GM19372 (cell line): Measurements from ENCODE around the gene C17orf67.

ENCODE experiments used
- ATAC-seq: cut with Tn5 transposase; IDR thresholded peaks from one replicate; pipeline ENCODE4 v1.9.1; 2021; ENCODE audit warnings: mild to moderate bottlenecking, low read depth, moderate library complexity; ENCODE audit not compliant: unreplicated experiment

C17orf67 gene, protein sequence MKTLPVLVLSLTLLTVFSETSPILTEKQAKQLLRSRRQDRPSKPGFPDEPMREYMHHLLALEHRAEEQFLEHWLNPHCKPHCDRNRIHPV

GRCh38 chr17:56833809-56834379 lies at the start of gene C17orf67, which contains the start of gene DGKE:
Gene C17orf67, minus strand, starts transcription at chr17:56833920. Its CDS starts 18,110 bp downstream, at chr17:56815810.
Gene DGKE, plus strand, starts transcription at chr17:56834151. Its CDS starts 645 bp downstream, at chr17:56834796.
- ATAC-seq = peak; percentile 67

DNA sequence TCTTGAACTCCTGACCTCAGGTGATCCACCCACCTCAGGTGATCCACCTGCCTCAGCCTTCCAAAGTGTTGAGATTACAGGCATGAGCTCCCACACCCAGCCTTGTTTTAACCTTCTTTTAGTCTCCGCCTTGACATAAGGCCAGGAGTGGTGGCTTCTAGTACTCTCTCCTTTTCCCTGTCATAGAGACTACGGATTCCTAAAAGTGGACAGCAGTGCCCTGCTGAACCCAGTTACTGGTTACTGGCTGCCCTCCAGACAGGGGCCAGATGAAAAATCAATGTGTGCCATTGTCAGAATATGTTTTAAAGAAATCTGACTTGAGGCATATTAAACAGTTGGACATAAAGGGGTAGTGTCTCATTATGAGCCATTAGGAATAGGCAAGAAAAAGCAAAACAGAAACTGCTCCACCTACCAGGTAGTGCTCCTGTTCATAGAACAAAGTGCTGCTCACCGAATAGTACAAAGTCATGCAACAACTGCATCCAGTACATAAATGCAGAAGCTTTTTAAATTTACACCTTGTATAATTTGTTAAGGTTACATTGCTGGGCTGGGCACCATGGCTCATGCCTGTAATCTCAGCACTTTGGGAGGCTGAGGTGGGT lies 48.1 kb upstream of the C17orf67 start:
- ATAC-seq = no peak

- no peak for ATAC-seq
Observed at GRCh38 chr17:56880571-56880970, 46.9 kb upstream of the C17orf67 start.

GRCh38 chr17:56880133-56880532 lies 46.4 kb upstream of the C17orf67 start:
- no peak for ATAC-seq

DNA sequence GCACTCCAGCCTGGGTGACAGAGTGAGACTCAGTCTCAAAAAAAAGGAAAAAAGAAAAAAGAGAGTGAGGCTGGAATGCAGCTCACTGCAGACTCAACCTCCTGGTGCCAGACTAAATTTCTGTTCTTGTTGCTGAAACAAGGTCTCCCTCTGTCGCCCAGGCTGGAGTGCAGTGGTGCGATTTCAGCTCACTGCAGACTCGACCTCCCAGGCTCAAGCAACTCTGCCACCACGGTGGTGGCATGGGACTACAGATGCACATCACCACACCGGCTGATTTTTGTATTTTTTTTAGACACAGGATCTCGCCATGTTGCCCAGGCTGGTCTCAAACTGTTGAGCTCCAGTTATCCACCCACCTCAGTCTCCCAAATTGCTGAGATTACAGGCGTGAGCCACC lies 45.6 kb upstream of the C17orf67 start:
- ATAC-seq = no peak

- ATAC-seq = no peak
Observed at GRCh38 chr17:56876766-56877179, 43.1 kb upstream of the C17orf67 start.

GRCh38 chr17:56870081-56870651 lies 36.4 kb upstream of the C17orf67 start:
- no peak for ATAC-seq

DNA sequence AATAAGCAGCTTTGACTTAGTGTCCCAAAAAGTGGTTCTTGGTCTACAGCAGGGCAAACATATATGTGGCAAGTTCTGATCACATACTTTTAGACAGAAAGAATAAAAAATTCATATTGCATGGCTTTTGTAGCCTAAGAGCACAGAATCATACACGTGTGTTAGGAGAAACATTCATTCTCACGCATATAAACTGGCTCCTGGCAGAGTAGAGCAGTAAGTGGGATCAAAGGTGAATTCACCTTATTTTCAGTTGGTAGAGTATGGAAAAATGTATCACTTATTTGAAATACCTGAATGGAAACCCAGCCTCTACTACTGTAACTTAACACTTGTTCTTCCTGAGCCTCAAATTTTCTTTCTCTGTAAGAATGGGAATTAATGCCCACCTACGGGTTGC lies 35.0 kb upstream of the C17orf67 start:
- ATAC-seq = no peak

- no peak for ATAC-seq
Observed at GRCh38 chr17:56867948-56868376, 34.2 kb upstream of the C17orf67 start.

- ATAC-seq = no peak
Observed at GRCh38 chr17:56866496-56866895, 32.8 kb upstream of the C17orf67 start.

- ATAC-seq = no peak
Observed at GRCh38 chr17:56866076-56866475, 32.4 kb upstream of the C17orf67 start.

DNA sequence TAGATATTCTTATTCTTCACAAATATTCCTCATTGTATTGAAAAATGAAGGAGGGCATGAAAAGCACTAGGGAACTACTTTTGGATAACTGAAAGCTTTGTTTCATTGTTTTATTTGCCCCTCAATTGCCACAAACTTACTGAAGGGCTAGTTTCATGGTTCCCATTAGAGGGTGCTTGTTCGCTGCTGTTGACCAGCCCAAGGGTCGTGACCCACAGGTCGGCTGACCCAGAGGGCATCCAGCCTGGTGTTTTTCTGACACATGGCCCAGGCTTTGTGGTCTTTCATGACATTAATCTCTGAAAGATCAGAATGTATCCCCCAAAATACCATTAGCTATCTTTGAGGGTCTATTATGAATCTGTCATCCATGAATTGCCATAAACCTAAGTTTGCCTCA lies 30.3 kb upstream of the C17orf67 start:
- no peak for ATAC-seq

DNA sequence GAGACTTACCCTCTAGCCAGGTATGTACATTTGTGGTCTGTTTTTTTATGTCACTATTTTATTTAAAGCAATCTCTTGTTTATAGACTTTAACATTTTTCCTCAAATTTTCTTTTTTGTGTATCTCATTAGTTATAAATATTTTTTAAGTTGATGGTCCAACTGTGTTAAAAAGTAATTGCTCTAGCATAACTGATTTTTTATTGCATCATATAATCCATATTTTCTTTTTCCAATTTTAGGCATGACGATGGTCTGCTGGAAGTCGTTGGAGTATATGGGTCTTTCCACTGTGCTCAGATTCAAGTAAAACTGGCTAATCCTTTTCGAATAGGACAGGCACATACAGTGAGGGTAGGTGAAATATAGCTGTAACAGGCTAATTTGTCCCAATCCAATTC lies 28.2 kb upstream of the C17orf67 start:
- no peak for ATAC-seq

- ATAC-seq = no peak
Observed at GRCh38 chr17:56851008-56851407, 17.3 kb upstream of the C17orf67 start.

DNA sequence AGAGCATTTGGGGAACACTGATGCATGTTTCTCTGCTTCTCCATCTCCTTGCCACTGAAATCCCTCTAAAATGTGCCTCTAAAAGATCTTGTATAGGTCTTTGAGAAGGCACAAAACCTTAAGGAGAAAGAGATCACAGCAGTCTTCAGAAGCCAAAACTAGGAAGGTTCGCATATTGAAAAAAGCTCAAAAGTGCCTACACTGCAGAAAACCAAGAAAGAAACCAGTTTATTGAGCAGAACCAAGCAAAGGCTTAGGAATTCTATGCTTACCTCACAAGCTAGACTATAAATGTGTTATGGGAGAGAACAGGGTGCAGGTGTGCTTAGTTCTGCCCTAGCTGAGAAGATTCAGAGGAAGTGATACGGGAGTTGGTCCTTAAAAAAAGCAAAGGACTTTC lies 16.9 kb upstream of the C17orf67 start:
- no peak for ATAC-seq

DNA sequence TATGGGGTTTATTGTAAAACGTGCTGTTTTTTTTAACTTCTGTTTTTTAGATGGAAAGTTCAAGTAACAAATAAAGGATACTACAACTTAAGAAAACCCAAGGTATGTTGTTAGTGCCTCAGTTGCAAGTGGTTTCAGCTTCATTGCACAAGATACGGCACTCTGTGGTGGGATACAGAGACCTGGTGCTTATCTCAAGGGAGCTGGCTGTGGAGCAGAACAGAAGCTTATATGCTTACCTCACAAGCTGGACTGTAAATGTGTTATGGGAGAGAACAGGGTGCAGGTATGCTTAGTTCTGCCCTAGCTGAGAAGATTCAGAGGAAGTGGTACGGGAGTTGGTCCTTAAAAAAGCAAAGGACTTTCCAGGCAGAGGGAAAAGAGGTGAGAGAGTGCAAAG lies 15.4 kb upstream of the C17orf67 start:
- no peak for ATAC-seq

GRCh38 chr17:56847106-56847505 lies 13.4 kb upstream of the C17orf67 start:
- ATAC-seq = no peak

GRCh38 chr17:56845934-56846333 lies 12.2 kb upstream of the C17orf67 start:
- ATAC-seq = no peak

- ATAC-seq = no peak
Observed at GRCh38 chr17:56842577-56842976, 8.9 kb upstream of the C17orf67 start.

- ATAC-seq = no peak
Observed at GRCh38 chr17:56838687-56839086, 5.0 kb upstream of the C17orf67 start.

GRCh38 chr17:56835264-56835585 lies 1.5 kb upstream of the C17orf67 start:
- no peak for ATAC-seq
